WTC11 (cell line): Measurements from ENCODE around the gene FGF18. TPM values are rescaled to one million over a fixed set of nuclear protein-coding genes. Genes with fewer than 3 reads are reported as not detected.

Experiments
- ATAC-seq: fragments of 200-7000 bp; cut with Tn5 transposase; 2 replicates; pipeline ENCODE4 v1.10.0; 2021; ENCODE audit warnings: mild to moderate bottlenecking, moderate library complexity
- CTCF ChIA-PET: fragments of 300-600 bp; sonication (Branson Sonifier 250); formaldehyde crosslinking; loops from one replicate; lab custom pipeline; 2021; ENCODE audit warnings: antibody characterized with exemption; lab: Charles Lee
- POLR2A ChIA-PET: fragments of 350-600 bp; sonication (Branson Sonifier 250); formaldehyde crosslinking; loops from one replicate; lab custom pipeline; 2021; ENCODE audit warnings: antibody characterized with exemption; lab: Charles Lee
- DNase-seq: peaks from one replicate; pipeline ENCODE4 v3.0.0; 2021; ENCODE audit warnings: low spot score
- H3K27ac Mint-ChIP-seq: 2 replicates; pipeline ENCODE4 v1.8.0; 2021; ENCODE audit warnings: mixed read lengths
- H3K27me3 Mint-ChIP-seq: 2 replicates; pipeline ENCODE4 v1.8.0; 2021; ENCODE audit warnings: low read depth, mild to moderate bottlenecking, moderate library complexity, mixed read lengths
- H3K36me3 Mint-ChIP-seq: 2 replicates; pipeline ENCODE4 v1.8.0; 2021; ENCODE audit warnings: mixed read lengths
- H3K4me1 Mint-ChIP-seq: 2 replicates; pipeline ENCODE4 v1.8.0; 2022; ENCODE audit warnings: mixed read lengths
- H3K4me3 Mint-ChIP-seq: 2 replicates; pipeline ENCODE4 v1.8.0; 2021; ENCODE audit warnings: mild to moderate bottlenecking, moderate library complexity, mixed read lengths
- H3K9me3 Mint-ChIP-seq: 2 replicates; pipeline ENCODE4 v1.8.0; 2021; ENCODE audit warnings: mixed read lengths
- ATF2 ChIP-seq: sonication (generic); formaldehyde crosslinking; IDR thresholded peaks from 2 replicates; pipeline ENCODE4 v1.8.1; 2022; ENCODE audit warnings: low read depth, missing genetic modification reagents, borderline replicate concordance
- ESRRA ChIP-seq: sonication (generic); formaldehyde crosslinking; IDR thresholded peaks from 2 replicates; pipeline ENCODE4 v1.8.1; 2022; ENCODE audit warnings: mild to moderate bottlenecking, missing genetic modification reagents, borderline replicate concordance
- FOXK1 ChIP-seq: sonication (generic); formaldehyde crosslinking; IDR thresholded peaks from 2 replicates; pipeline ENCODE4 v1.8.0; 2022; ENCODE audit warnings: mild to moderate bottlenecking, moderate library complexity, missing genetic modification reagents
- GRHL2 ChIP-seq: fragments of 250-450 bp; sonication (Bioruptor Pico); IDR thresholded peaks from 2 replicates; pipeline ENCODE4 v1.8.0; 2022; ENCODE audit warnings: mild to moderate bottlenecking, moderate library complexity; ENCODE audit not compliant: insufficient replicate concordance, severe bottlenecking
- GTF2I ChIP-seq: fragments of 250-450 bp; sonication (Bioruptor Pico); conservative IDR thresholded peaks from 2 replicates; pipeline ENCODE4 v1.4.0; 2021; ENCODE audit warnings: mild to moderate bottlenecking
- IRF2 ChIP-seq: sonication (generic); formaldehyde crosslinking; IDR thresholded peaks from 2 replicates; pipeline ENCODE4 v1.8.0; 2022; ENCODE audit warnings: low read depth, missing genetic modification reagents, borderline replicate concordance
- KAT7 ChIP-seq: sonication (generic); formaldehyde crosslinking; IDR thresholded peaks from 2 replicates; pipeline ENCODE4 v1.8.1; 2023; ENCODE audit warnings: missing genetic modification reagents, mild to moderate bottlenecking, borderline replicate concordance
- NFYB ChIP-seq: sonication (generic); formaldehyde crosslinking; conservative IDR thresholded peaks from 2 replicates; pipeline ENCODE4 v1.8.0; 2022; ENCODE audit warnings: low read depth, missing genetic modification reagents
- NR1H2 ChIP-seq: sonication (generic); formaldehyde crosslinking; IDR thresholded peaks from 2 replicates; pipeline ENCODE4 v1.9.0; 2021; ENCODE audit warnings: mild to moderate bottlenecking, moderate library complexity, missing genetic modification reagents
- NR2C2 ChIP-seq: sonication (generic); formaldehyde crosslinking; IDR thresholded peaks from 2 replicates; pipeline ENCODE4 v1.8.0; 2022; ENCODE audit warnings: mild to moderate bottlenecking, missing genetic modification reagents
- RELA ChIP-seq: sonication (generic); formaldehyde crosslinking; IDR thresholded peaks from 2 replicates; pipeline ENCODE4 v1.8.1; 2022; ENCODE audit warnings: missing genetic modification reagents, mild to moderate bottlenecking, borderline replicate concordance
- SMAD3 ChIP-seq: sonication (generic); formaldehyde crosslinking; IDR thresholded peaks from 2 replicates; pipeline ENCODE4 v1.8.0; 2022; ENCODE audit warnings: missing genetic modification reagents, mild to moderate bottlenecking, borderline replicate concordance
- SP1 ChIP-seq: sonication (generic); formaldehyde crosslinking; conservative IDR thresholded peaks from 2 replicates; pipeline ENCODE4 v1.8.1; 2022; ENCODE audit warnings: missing genetic modification reagents
- STAT6 ChIP-seq: sonication (generic); formaldehyde crosslinking; conservative IDR thresholded peaks from 2 replicates; pipeline ENCODE4 v1.8.1; 2023; ENCODE audit warnings: mild to moderate bottlenecking, low read depth, missing genetic modification reagents, moderate library complexity
- TCF7 ChIP-seq: sonication (generic); formaldehyde crosslinking; IDR thresholded peaks from 2 replicates; pipeline ENCODE4 v1.8.0; 2022; ENCODE audit warnings: mild to moderate bottlenecking, low read depth, missing genetic modification reagents, moderate library complexity
- USF1 ChIP-seq: sonication (generic); formaldehyde crosslinking; IDR thresholded peaks from 2 replicates; pipeline ENCODE4 v1.8.0; 2022; ENCODE audit warnings: mild to moderate bottlenecking, missing genetic modification reagents
- ZNF121 ChIP-seq: sonication (generic); formaldehyde crosslinking; IDR thresholded peaks from 2 replicates; pipeline ENCODE4 v1.8.0; 2023; ENCODE audit warnings: missing genetic modification reagents
- ZNF232 ChIP-seq: sonication (generic); formaldehyde crosslinking; IDR thresholded peaks from 2 replicates; pipeline ENCODE4 v1.8.0; 2022; ENCODE audit warnings: mild to moderate bottlenecking, missing genetic modification reagents
- ZNF317 ChIP-seq: sonication (generic); formaldehyde crosslinking; IDR thresholded peaks from 2 replicates; pipeline ENCODE4 v1.8.1; 2023; ENCODE audit warnings: low read depth, mild to moderate bottlenecking, moderate library complexity, missing genetic modification reagents, borderline replicate concordance
- total RNA-seq: library from RNA; stranded (reverse); gene quantifications from 3 replicates; pipeline ENCODE4 v1.2.3, GENCODE V29; 2021
- TF ChIP-seq, protein P1 (sequence below): fragments of 250-450 bp; sonication (Bioruptor Pico); IDR thresholded peaks from 2 replicates; pipeline ENCODE4 v1.8.0; 2021; ENCODE audit warnings: mild to moderate bottlenecking
- TF ChIP-seq, protein P2 (sequence below): sonication (generic); formaldehyde crosslinking; IDR thresholded peaks from 2 replicates; pipeline ENCODE4 v1.8.0; 2023; ENCODE audit warnings: missing genetic modification reagents
- TF ChIP-seq, protein P3 (sequence below): sonication (generic); formaldehyde crosslinking; IDR thresholded peaks from 2 replicates; pipeline ENCODE4 v1.8.1; 2022; ENCODE audit warnings: mild to moderate bottlenecking, moderate library complexity, missing genetic modification reagents
- TF ChIP-seq, protein P4 (sequence below): fragments of 250-450 bp; sonication (Bioruptor Pico); IDR thresholded peaks from 2 replicates; pipeline ENCODE4 v2.1.2; 2022; ENCODE audit warnings: mild to moderate bottlenecking, moderate library complexity

Gene FGF18
- total RNA-seq, 1 experiment from 2014 or later, result 0.72 TPM

GRCh38 chr5:171463862-171464229, 44.4 kb downstream of the FGF18 start:
- Mint-ChIP-seq H3K4me1 (peaks cover 13% of the 10 kb centered on the region), H3K36me3 (no peaks in the 10 kb centered on the region), H3K9me3 (no peaks in the 10 kb centered on the region), H3K27ac (no peak overlapping the region), H3K27me3 (no peaks in the 10 kb centered on the region), H3K4me3 (no peak overlapping the region)
- TF ChIP-seq, protein P1, sequence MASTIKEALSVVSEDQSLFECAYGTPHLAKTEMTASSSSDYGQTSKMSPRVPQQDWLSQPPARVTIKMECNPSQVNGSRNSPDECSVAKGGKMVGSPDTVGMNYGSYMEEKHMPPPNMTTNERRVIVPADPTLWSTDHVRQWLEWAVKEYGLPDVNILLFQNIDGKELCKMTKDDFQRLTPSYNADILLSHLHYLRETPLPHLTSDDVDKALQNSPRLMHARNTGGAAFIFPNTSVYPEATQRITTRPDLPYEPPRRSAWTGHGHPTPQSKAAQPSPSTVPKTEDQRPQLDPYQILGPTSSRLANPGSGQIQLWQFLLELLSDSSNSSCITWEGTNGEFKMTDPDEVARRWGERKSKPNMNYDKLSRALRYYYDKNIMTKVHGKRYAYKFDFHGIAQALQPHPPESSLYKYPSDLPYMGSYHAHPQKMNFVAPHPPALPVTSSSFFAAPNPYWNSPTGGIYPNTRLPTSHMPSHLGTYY (CRISPR knock-in tag), result no peak
- TF ChIP-seq GRHL2 (CRISPR knock-in tag) (no peak), ESRRA (CRISPR knock-in tag) (no peak), RELA (no peak), NR1H2 (CRISPR knock-in tag) (no peak), USF1 (CRISPR knock-in tag) (no peak)
- TF ChIP-seq, protein P2, sequence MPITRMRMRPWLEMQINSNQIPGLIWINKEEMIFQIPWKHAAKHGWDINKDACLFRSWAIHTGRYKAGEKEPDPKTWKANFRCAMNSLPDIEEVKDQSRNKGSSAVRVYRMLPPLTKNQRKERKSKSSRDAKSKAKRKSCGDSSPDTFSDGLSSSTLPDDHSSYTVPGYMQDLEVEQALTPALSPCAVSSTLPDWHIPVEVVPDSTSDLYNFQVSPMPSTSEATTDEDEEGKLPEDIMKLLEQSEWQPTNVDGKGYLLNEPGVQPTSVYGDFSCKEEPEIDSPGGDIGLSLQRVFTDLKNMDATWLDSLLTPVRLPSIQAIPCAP, result no peak
- CTCF ChIA-PET, result interaction anchor here (0.6 kb wide), 1 partner anchor 134 kb away, joined by 3 read pairs; no protein-coding TSS in a partner anchor
- ATAC-seq, result no peak
- no peak for DNase-seq
- POLR2A ChIA-PET, result no interaction called here

DNA sequence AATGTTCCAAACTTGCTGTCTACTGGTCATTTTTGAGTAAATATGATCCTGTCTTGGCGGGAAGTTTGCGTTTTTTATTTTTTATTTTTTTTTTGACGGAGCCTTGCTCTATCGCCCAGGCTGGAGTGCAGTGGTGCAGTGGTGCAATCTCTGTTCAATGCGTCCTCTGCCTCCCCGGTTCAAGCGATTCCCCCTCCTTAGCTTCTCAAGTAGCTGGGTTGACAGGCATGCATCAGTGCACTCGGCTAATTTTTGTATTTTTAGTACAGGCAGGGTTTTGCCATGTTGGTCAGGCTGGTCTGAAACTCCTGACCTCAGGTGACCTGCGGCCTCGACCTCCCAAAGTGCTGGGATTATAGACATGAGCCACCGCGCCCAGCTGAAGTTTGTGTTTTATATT, 45.4 kb downstream of the FGF18 start:
- no peaks in the 10 kb centered on the region for H3K36me3 Mint-ChIP-seq
- ATAC-seq, result no peak
- ChIA-PET CTCF (no interaction called here), POLR2A (no interaction called here)
- peaks cover 21% of the 10 kb centered on the region for H3K4me1 Mint-ChIP-seq
- no peak overlapping the region for H3K27ac Mint-ChIP-seq
- H3K9me3 Mint-ChIP-seq, result no peaks in the 10 kb centered on the region
- no peaks in the 10 kb centered on the region for H3K27me3 Mint-ChIP-seq
- no peak for DNase-seq
- H3K4me3 Mint-ChIP-seq, result no peak overlapping the region
- TF ChIP-seq IRF2 (CRISPR knock-in tag) (no peak), FOXK1 (CRISPR knock-in tag) (no peak), STAT6 (CRISPR knock-in tag) (no peak), USF1 (CRISPR knock-in tag) (no peak), ZNF232 (CRISPR knock-in tag) (no peak), NR2C2 (CRISPR knock-in tag) (no peak), ZNF121 (CRISPR knock-in tag) (no peak), KAT7 (no peak), TCF7 (CRISPR knock-in tag) (no peak), NFYB (no peak), SP1 (no peak), ATF2 (no peak), SMAD3 (CRISPR knock-in tag) (no peak), RELA (no peak), ZNF317 (no peak), GTF2I (CRISPR knock-in tag) (no peak), GRHL2 (CRISPR knock-in tag) (no peak)
- TF ChIP-seq, protein P3, sequence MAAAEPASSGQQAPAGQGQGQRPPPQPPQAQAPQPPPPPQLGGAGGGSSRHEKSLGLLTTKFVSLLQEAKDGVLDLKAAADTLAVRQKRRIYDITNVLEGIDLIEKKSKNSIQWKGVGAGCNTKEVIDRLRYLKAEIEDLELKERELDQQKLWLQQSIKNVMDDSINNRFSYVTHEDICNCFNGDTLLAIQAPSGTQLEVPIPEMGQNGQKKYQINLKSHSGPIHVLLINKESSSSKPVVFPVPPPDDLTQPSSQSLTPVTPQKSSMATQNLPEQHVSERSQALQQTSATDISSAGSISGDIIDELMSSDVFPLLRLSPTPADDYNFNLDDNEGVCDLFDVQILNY (CRISPR knock-in tag), result no peak
- TF ChIP-seq, protein P4, sequence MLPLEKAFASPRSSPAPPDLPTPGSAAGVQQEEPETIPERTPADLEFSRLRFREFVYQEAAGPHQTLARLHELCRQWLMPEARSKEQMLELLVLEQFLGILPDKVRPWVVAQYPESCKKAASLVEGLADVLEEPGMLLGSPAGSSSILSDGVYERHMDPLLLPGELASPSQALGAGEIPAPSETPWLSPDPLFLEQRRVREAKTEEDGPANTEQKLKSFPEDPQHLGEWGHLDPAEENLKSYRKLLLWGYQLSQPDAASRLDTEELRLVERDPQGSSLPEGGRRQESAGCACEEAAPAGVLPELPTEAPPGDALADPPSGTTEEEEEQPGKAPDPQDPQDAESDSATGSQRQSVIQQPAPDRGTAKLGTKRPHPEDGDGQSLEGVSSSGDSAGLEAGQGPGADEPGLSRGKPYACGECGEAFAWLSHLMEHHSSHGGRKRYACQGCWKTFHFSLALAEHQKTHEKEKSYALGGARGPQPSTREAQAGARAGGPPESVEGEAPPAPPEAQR (CRISPR knock-in tag), result no peak
